K562 (cell line): ENCODE measurements around the gene ARMH1. TPM values are rescaled to one million over a fixed set of nuclear protein-coding genes. Genes with fewer than 3 reads are reported as not detected.

Source experiments
- ATAC-seq: fragments of 200-7000 bp; cut with Tn5 transposase; 3 replicates; pipeline ENCODE4 v1.9.1; 2020; ENCODE audit warnings: moderate library complexity
- BruUV-seq: library from RNA; stranded (reverse); fragments of 400-500 nt; replicated peaks from 2 replicates; lab custom pipeline; 2021; lab: Mats Ljungman, UMichigan
- CTCF ChIA-PET: fragments of 300-600 bp; formaldehyde crosslinking; extraction: SDS; loops from one replicate; lab custom pipeline; 2021; ENCODE audit warnings: low intra/inter-chr PET ratio; lab: Yijun Ruan, JAX
- POLR2A ChIA-PET: fragments of 300-600, 350-650 bp; sonication (Branson Sonifier 250); formaldehyde crosslinking; extraction: SDS; loops from one replicate; lab custom pipeline; 2021; ENCODE audit warnings: antibody characterized with exemption, inconsistent platforms; lab: Yijun Ruan, JAX
- DNase-seq, 4 experiments: peaks; one replicate each; pipeline versions ENCODE4 v3.0.0 to v3.0.0-alpha.2; 2011 to 2018; ENCODE audit warnings: low spot score in 3 of 4, mixed read lengths in 3 of 4; ENCODE audit errors: extremely low read depth in 1 of 4
- FAIRE-seq: peaks from 2 replicates; lab custom pipeline; 2011; peaks lifted over from hg19 to GRCh38; lab: Jason Lieb, UNC
- H2AFZ ChIP-seq: 2 replicates; pipeline ENCODE4 v1.6.0; 2011; ENCODE audit warnings: low read depth, low read length, control low read depth, inconsistent platforms
- H3K27ac ChIP-seq: fragments of 200-600 bp; 3 replicates; pipeline ENCODE4 v1.8.0; 2011; ENCODE audit warnings: low read depth, mild to moderate bottlenecking, control low read depth, inconsistent platforms, low read length, moderate library complexity, mixed read lengths; ENCODE audit errors: extremely low read depth
- H3K27me3 ChIP-seq, 2 experiments: fragments of 300-600 bp in 1 of 2; 2 replicates in 1 of 2; 3 replicates in 1 of 2; pipeline versions ENCODE4 v1.6.0 to v1.8.0; 2011; ENCODE audit warnings: inconsistent platforms in 2 of 2, low read length in 2 of 2, mild to moderate bottlenecking in 1 of 2, mixed read lengths in 1 of 2, moderate library complexity in 1 of 2; ENCODE audit not compliant: control insufficient read depth in 2 of 2, insufficient read depth in 2 of 2
- H3K36me3 ChIP-seq: fragments of 300-600 bp; 3 replicates; pipeline ENCODE4 v1.8.0; 2011; ENCODE audit warnings: mild to moderate bottlenecking, low read length, inconsistent platforms; ENCODE audit not compliant: control insufficient read depth, insufficient read depth
- H3K4me1 ChIP-seq, 2 experiments: fragments of 200-600 bp in 1 of 2; replicated peaks in 1 of 2; 2 replicates in 1 of 2; 3 replicates in 1 of 2; pipeline versions ENCODE4 v1.5.1 to v1.8.0; 2011; ENCODE audit warnings: inconsistent platforms in 2 of 2, low read length in 2 of 2, mild to moderate bottlenecking in 1 of 2, mixed read lengths in 1 of 2, moderate library complexity in 1 of 2; ENCODE audit not compliant: control insufficient read depth in 2 of 2, insufficient read depth in 2 of 2
- H3K4me2 ChIP-seq: 2 replicates; pipeline ENCODE4 v1.6.1; 2011; ENCODE audit warnings: low read length, control low read depth, inconsistent platforms, mixed read lengths; ENCODE audit not compliant: insufficient read depth
- H3K4me3 ChIP-seq: fragments of 200-600 bp; sonication (generic), shearing (Covaris generic); 2 replicates; pipeline ENCODE4 v1.5.1; 2016; ENCODE audit warnings: control low read depth, inconsistent platforms
- H3K79me2 ChIP-seq: fragments of 200-600 bp; 3 replicates; pipeline ENCODE4 v1.8.0; 2011; ENCODE audit warnings: low read length, inconsistent platforms; ENCODE audit not compliant: control insufficient read depth, insufficient read depth
- H3K9ac ChIP-seq, 2 experiments: 2 replicates each; pipeline versions ENCODE4 v1.6.0 to v1.6.1; 2011; ENCODE audit warnings: low read depth in 2 of 2, low read length in 2 of 2, control low read depth in 1 of 2, inconsistent platforms in 1 of 2, mild to moderate bottlenecking in 1 of 2, mixed read lengths in 1 of 2; ENCODE audit not compliant: insufficient read depth in 1 of 2
- H3K9me1 ChIP-seq: one replicate; pipeline ENCODE4 v1.6.0; 2011; ENCODE audit warnings: inconsistent platforms, mild to moderate bottlenecking, low read length, moderate library complexity; ENCODE audit not compliant: control insufficient read depth, insufficient read depth
- H3K9me3 ChIP-seq: replicated peaks from 2 replicates; pipeline ENCODE4 v1.5.1; 2011; ENCODE audit warnings: low read depth, low read length, inconsistent platforms; ENCODE audit not compliant: control insufficient read depth, insufficient read depth
- H4K20me1 ChIP-seq: replicated peaks from 2 replicates; pipeline ENCODE4 v1.6.1; 2011; ENCODE audit warnings: low read length, inconsistent platforms, mixed read lengths; ENCODE audit not compliant: control insufficient read depth, insufficient read depth
- ATF1 ChIP-seq, 2 experiments: fragments of 450-650 bp in 1 of 2; IDR thresholded peaks; 2 replicates each; pipeline ENCODE4 v1.6.1; 2016; ENCODE audit warnings: missing compliant biosample characterization in 1 of 2, missing genetic modification characterization in 1 of 2
- BMI1 ChIP-seq: fragments of 150-350 bp; IDR thresholded peaks from 2 replicates; pipeline ENCODE4 v1.6.1; 2014; ENCODE audit warnings: low read length
- CBFA2T3 ChIP-seq: fragments of 450-650 bp; IDR thresholded peaks from 2 replicates; pipeline ENCODE4 v1.6.1; 2017
- CEBPG ChIP-seq, 3 experiments: fragments of 200-800 bp in 1 of 3; sonication (Bioruptor generic) in 1 of 3; sonication (generic) in 1 of 3; formaldehyde crosslinking in 1 of 3; IDR thresholded peaks in 2 of 3; conservative IDR thresholded peaks in 1 of 3; 2 replicates each; pipeline versions ENCODE4 v1.6.1 to v1.8.0; 2016 to 2022; ENCODE audit warnings: missing compliant biosample characterization in 2 of 3, missing genetic modification characterization in 2 of 3, mild to moderate bottlenecking in 1 of 3, missing genetic modification reagents in 1 of 3
- EP400 ChIP-seq: fragments of 450-650 bp; IDR thresholded peaks from 2 replicates; pipeline ENCODE4 v1.6.1; 2017; ENCODE audit warnings: antibody characterized with exemption, mild to moderate bottlenecking, moderate library complexity
- ETS1 ChIP-seq: conservative IDR thresholded peaks from 2 replicates; pipeline ENCODE4 v1.6.1; 2011; ENCODE audit warnings: low read depth, mild to moderate bottlenecking, low read length; ENCODE audit not compliant: control insufficient read depth
- HBP1 ChIP-seq: fragments of 450-650 bp; formaldehyde crosslinking; IDR thresholded peaks from 2 replicates; pipeline ENCODE4 v1.4.0; 2022; ENCODE audit warnings: missing genetic modification characterization
- HDAC3 ChIP-seq: fragments of 450-650 bp; IDR thresholded peaks from 2 replicates; pipeline ENCODE4 v1.6.1; 2018; ENCODE audit warnings: borderline replicate concordance, mild to moderate bottlenecking, moderate library complexity; ENCODE audit not compliant: partially characterized antibody
- ILF3 ChIP-seq: fragments of 450-650 bp; IDR thresholded peaks from 2 replicates; pipeline ENCODE4 v1.6.1; 2018; ENCODE audit warnings: antibody characterized with exemption, mild to moderate bottlenecking, moderate library complexity, borderline replicate concordance
- LCOR ChIP-seq: sonication (generic); formaldehyde crosslinking; IDR thresholded peaks from 2 replicates; pipeline ENCODE4 v1.8.0; 2022; ENCODE audit warnings: mild to moderate bottlenecking, missing genetic modification reagents
- PBX2 ChIP-seq, 2 experiments: IDR thresholded peaks in 1 of 2; conservative IDR thresholded peaks in 1 of 2; 2 replicates each; pipeline ENCODE4 v1.6.1; 2016; ENCODE audit warnings: low read depth in 2 of 2, mild to moderate bottlenecking in 1 of 2, missing compliant biosample characterization in 1 of 2, missing genetic modification characterization in 1 of 2, moderate library complexity in 1 of 2
- PHF21A ChIP-seq: fragments of 450-650 bp; IDR thresholded peaks from 2 replicates; pipeline ENCODE4 v1.6.1; 2017; ENCODE audit warnings: low read depth, borderline replicate concordance
- PREB ChIP-seq: sonication (generic); formaldehyde crosslinking; IDR thresholded peaks from 2 replicates; pipeline ENCODE4 v1.8.1; 2023; ENCODE audit warnings: mild to moderate bottlenecking, missing genetic modification reagents
- U2AF1 ChIP-seq: fragments of 200-400 bp; formaldehyde crosslinking; optimal IDR thresholded peaks from 2 replicates; pipeline ENCODE3; 2017; ENCODE audit warnings: mild to moderate bottlenecking, low read depth, low read length, moderate library complexity
- WGBS: fragments of 100-300 bp; shearing (Covaris generic); methylation state at CpG from one replicate; pipeline ENCODE4 v1.1.6; 2016; ENCODE audit warnings: low coverage, mixed read lengths; ENCODE audit not compliant: insufficient coverage; ENCODE audit errors: missing lambda C conversion rate; 5-methylcytosine and 5-hydroxymethylcytosine counted together
- in situ Hi-C: fragments of 300-500 bp; cut with MboI; formaldehyde crosslinking; loops from 4 replicates; pipeline ENCODE4 v1.15.0; 2018; ENCODE audit warnings: inconsistent platforms, mixed read lengths
- intact Hi-C: fragments of 100-400 bp; cut with micrococcal nuclease; formaldehyde crosslinking; loops from 2 replicates; pipeline ENCODE4 v1.14.2; 2022
- polyA plus RNA-seq, 8 experiments: library from polyadenylated mRNA; depleted of rRNA in 4 of 8; stranded (reverse) in 5 of 8; unstranded in 3 of 8; fragments of >200 nt; fragmentation: Nextera tagmentation in 2 of 8; fragmentation: Illumina TruSeq in 1 of 8; extraction: Ambion mirVana in 2 of 8; extraction: Trizol in 1 of 8; gene quantifications; 2 replicates each; pipeline versions ENCODE4 v1.2.1 to v1.2.3, GENCODE V29; 2011 to 2014; ENCODE audit warnings: inconsistent platforms in 1 of 8, missing spikeins in 1 of 8
- total RNA-seq, 7 experiments: library from RNA; depleted of rRNA in 6 of 7; stranded (reverse); fragments of >200 nt in 6 of 7; fragmentation: Illumina TruSeq in 2 of 7; extraction: Trizol in 2 of 7; gene quantifications; 2 replicates each; pipeline versions ENCODE4 v1.2.1 to v1.2.3, GENCODE V29; 2011 to 2021; ENCODE audit warnings: low replicate concordance in 1 of 7

The ARMH1 gene
- total and polyA plus RNA-seq, 9 of the 15 experiments (the other 6 are each of a cell fraction or from before 2014, with no cell fraction given), result 0.41 TPM; not detected in 8

GRCh38 chr1:44677201-44677766, 2.8 kb downstream of the ARMH1 start:
- in situ Hi-C loops, result no loop called here
- Histone ChIP-seq H3K36me3 (no peaks in the 10 kb centered on the region), H3K4me1 (peaks cover 21 to 31% of the 10 kb centered on the region in 2 experiments), H3K9me1 (peaks cover 4% of the 10 kb centered on the region), H3K9ac (no peak overlapping the region), H3K9me3 (no peaks in the 10 kb centered on the region), H3K27me3 (peaks cover 13 to 22% of the 10 kb centered on the region in 2 experiments), H2AFZ (peak overlapping the region; percentile 58; the same call in 1 of the 2 replicates), H3K4me2 (no peak overlapping the region), H4K20me1 (no peaks in the 10 kb centered on the region), H3K27ac (no peak overlapping the region), H3K4me3 (no peak overlapping the region), H3K79me2 (no peaks in the 10 kb centered on the region)
- peak; percentile 43 to 63 (median 51) for DNase-seq
- FAIRE-seq, result peak; percentile 81
- 14% methylated on average over 6 of the region's 6 CpGs for whole genome bisulfite sequencing
- intact Hi-C loops, result loop anchor here (1.0 kb wide), 1 partner anchor 24 kb away; no protein-coding TSS in a partner anchor
- no TSS peak for BruUV-seq
- CTCF ChIA-PET, result interaction anchor here (0.6 to 1.4 kb wide), 2 partner anchors 21 to 54 kb away, joined by 3 to 4 read pairs; no protein-coding TSS in a partner anchor
- POLR2A ChIA-PET, result interaction anchor here (2.6 kb wide), 1 partner anchor 44 kb away, joined by 10 read pairs; no protein-coding TSS in a partner anchor
- ATAC-seq, result no peak
- TF ChIP-seq ETS1 (no peak), HDAC3 (no peak), ATF1 (CRISPR knock-in tag; IDR thresholded peaks at IDR 0.05) (no peak), ATF1 (tag; IDR thresholded peaks at IDR 0.05) (no peak), PREB (CRISPR knock-in tag) (no peak), LCOR (CRISPR knock-in tag) (no peak), U2AF1 (no peak), ILF3 (no peak), BMI1 (no peak), HBP1 (CRISPR knock-in tag) (no peak), PHF21A (0 out of 2 replicates have a peak, but pooled peaks have one; percentile 14), CBFA2T3 (peak; percentile 25; the same call in 1 of the 2 replicates), CEBPG (CRISPR knock-in tag; IDR thresholded peaks at IDR 0.05) (peak; percentile 91), CEBPG (tag; conservative IDR thresholded peaks at IDR 0.05 in 1 of 2, IDR thresholded peaks at IDR 0.05 in 1 of 2) (peak; percentile 92 to 96), EP400 (no peak), PBX2 (CRISPR knock-in tag; IDR thresholded peaks at IDR 0.05; ENCODE audit: low read depth) (no peak), PBX2 (tag; conservative IDR thresholded peaks at IDR 0.05; ENCODE audit: low read depth) (peak; percentile 54; the same call in 1 of the 2 replicates)
